NCI-H82 treated with DMSO at 0.1 percent for 48 hours (cell line): ENCODE results near the gene GATA6.

Experiments used
- DNase-seq: peaks from one replicate; lab custom pipeline; 2025; ENCODE audit not compliant: unreplicated experiment; lab: John Stamatoyannopoulos, UW

The GATA6 gene

DNA sequence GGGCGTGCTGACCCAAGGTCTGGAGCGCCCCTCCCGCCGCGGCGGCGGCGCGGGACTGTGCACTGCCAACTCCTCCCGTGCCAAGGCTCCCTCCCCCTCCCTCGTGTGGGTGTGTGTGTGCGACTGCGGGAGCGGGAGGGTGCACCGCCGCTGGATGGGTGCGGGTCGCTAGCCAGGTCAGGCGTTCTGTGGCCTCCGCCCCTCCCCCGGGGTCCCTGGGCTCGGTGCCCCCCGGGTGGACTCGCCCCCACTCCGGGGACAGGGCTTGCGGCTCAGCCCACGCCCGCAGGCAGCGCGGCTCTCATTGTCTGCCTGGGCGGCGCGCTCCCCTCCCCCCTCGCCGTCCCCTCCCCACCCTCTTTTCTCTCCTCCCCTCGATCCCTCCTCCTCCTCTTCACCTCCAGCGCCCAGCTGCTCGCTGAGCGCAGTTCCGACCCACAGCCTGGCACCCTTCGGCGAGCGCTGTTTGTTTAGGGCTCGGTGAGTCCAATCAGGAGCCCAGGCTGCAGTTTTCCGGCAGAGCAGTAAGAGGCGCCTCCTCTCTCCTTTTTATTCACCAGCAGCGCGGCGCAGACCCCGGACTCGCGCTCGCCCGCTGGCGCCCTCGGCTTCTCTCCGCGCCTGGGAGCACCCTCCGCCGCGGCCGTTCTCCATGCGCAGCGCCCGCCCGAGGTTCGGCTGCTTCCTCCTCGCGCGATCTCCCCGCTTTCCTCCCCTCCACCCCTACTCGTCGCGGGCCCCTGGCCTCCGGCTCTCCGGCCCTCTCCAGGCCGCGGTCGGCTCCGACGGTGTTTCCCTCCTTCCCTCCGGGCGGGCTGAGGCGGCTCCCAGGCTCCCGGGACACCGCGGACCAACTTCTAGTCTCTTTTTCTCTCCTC, at the start of gene GATA6:
Gene GATA6, plus strand, starts transcription at position 579 of the 878 bp plus-strand sequence. CDS start 1,556 bp downstream, outside the sequence.
- peak; percentile 65 for DNase-seq

DNA sequence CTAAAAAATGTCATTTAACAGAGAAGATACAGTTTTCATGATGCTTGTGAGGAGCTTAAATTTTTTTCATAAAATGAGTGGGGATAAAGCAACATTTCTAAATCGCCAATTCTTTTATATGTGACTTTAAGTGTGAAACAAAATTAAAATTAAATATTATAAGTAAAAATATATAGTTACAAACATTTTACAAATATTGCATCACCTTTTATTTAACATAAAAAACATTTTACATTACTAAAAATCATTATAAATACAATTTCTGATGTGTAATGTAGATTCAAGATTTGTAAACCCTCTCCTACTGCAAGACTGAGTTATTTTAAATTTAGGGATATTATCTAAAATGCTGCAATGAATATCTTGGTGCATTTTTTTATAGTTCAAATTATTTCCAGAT, 44.4 kb upstream of the GATA6 start:
- DNase-seq, result no peak

DNA sequence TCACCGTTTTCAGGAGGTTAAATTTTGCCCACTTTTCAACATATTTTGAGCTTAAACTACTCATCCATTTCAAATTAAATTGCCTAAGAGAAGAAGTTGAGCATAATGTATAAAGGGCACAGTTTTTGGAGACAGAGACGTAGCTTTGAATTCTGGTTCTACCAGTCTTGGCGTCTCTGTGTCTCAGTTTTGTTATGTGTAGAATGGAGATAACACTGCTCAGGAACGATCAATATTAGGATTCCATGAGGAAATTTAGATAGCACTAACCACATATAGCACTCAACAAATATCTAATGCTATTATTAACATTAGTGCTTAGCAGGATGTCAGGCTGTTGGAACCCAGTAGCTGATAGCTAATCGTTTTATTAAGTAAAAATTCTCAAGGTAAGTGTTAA, 40.4 kb upstream of the GATA6 start:
- DNase-seq, result no peak

DNA sequence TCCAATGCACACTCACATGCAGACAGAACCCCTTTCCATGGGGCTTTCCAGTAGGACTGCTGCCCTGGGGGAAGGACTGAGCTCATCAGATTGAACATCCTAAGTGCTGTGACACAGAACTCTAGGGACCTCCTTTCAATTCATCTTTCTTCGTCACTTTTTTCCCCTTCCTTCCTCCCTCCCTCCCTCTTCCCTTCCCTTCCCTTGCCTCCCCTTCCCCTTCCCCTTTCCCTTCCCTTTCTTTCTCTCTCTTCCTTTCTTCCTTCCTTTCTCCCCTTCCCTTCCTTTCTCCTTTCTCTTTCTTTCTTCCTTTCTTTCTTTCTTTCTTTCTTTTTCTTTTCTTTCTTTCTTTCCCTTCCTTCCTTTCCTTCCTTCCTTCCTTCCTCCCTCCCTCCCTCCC, 39.6 kb upstream of the GATA6 start:
- DNase-seq, result no peak

DNA sequence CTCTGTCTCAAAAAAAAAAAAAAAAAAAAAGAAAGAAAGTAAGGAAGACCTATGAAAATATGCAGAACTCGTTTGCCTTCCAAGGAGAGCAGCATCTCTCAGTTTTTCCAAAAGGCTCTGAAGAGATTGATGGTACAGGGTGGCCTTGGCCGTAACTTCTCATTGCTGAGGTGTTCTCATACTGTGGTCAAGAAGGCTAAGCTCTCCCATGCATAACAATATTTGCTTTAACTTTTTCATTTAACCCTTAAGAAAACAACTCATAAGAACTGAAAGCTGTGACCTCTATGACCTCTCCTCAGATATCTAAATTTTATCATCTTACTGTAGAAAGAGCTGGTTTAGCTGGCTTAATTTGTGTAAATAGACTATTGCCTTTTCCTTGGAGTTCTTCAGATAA, 37.1 kb upstream of the GATA6 start:
- no peak for DNase-seq

- no peak for DNase-seq
Measured at GRCh38 chr18:22132763-22133162, 36.6 kb upstream of the GATA6 start.

- no peak for DNase-seq
Measured at GRCh38 chr18:22136395-22136794, 33.0 kb upstream of the GATA6 start.

DNA sequence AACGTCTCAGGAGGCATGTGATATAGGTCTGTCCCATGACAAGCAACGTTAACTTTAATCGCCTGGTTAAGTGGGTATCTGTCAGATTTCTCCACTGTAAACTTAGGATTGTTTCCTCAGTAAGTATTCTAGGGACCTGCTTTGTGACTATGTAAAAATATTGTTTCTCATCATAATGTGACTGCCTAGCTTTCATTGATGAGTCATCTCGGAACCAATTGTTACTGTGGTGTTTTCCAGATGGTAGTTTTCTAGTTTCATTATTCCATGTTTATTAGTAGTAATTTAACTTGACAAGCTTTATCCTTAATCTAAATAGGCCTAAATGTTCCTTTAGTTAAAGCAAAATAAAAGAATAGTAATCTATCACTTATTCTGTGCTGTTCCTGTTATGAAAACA, 28.2 kb upstream of the GATA6 start:
- DNase-seq, result no peak

GRCh38 chr18:22143347-22144340, 25.7 kb upstream of the GATA6 start:
- no peak for DNase-seq

GRCh38 chr18:22145160-22145559, 24.2 kb upstream of the GATA6 start:
- DNase-seq, result no peak

GRCh38 chr18:22149710-22150109, 19.7 kb upstream of the GATA6 start:
- DNase-seq, result no peak

GRCh38 chr18:22152093-22152492, 17.3 kb upstream of the GATA6 start:
- no peak for DNase-seq

DNA sequence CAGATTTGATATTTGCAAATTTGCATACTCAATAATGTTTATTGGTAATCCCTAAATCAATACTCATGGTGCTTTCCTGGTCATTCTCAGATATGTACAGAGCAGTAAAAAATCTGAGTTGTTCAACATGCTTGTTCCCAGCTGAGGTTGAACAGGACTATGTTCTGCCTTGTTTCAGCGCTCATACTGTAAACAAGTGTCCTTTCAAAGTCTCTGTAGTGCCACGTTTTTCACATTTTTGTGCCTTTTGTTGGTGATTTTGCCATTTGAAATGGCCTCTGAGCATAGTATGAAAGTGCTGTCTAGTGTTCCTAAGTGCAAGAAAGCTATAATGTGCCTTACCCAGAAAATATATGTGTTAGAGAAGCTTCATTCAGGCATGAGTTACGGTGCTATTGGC, 16.0 kb upstream of the GATA6 start:
- no peak for DNase-seq

DNA sequence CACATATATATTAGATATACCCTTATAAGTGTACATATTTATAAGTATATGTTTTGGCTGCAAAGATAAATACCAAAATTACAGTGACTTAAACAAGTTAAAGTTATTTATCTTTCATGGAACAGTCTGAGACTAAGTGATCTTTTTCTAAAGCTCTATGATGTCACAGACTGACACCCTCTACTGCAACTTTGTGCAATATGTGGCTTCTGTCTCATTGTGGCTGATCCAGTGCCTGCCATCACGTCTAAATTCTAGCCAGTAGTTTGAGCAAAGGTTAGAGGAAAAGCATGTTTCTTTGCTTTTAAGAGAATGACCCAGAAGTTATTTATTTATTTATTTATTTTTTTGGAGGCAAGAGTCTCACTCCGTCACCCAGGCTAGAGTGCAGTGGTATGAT, 13.8 kb upstream of the GATA6 start:
- DNase-seq, result no peak

GRCh38 chr18:22159014-22159413, 10.4 kb upstream of the GATA6 start:
- no peak for DNase-seq

DNA sequence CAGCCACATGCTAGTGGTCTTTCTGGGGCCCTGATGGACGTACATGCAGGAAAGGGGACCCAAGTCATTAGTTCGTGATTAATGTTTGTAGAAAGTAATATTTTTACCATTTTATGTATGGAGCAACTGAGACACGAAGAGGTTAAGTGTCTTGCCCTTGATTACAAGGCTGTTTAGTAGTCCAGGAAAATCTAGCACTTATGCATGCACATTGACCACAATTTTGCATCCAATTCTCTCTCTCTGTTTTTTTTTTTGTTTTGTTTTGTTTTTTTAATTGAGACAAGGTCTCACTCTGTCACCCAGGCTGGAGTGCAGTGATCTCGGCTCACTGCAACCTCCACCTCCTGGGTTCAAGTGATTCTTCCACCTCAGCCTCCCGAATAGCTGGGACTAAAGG, 8.3 kb upstream of the GATA6 start:
- no peak for DNase-seq

GRCh38 chr18:22163416-22164161, 5.8 kb upstream of the GATA6 start:
- DNase-seq, result no peak

GRCh38 chr18:22164337-22165048, 4.9 kb upstream of the GATA6 start:
- no peak for DNase-seq

DNA sequence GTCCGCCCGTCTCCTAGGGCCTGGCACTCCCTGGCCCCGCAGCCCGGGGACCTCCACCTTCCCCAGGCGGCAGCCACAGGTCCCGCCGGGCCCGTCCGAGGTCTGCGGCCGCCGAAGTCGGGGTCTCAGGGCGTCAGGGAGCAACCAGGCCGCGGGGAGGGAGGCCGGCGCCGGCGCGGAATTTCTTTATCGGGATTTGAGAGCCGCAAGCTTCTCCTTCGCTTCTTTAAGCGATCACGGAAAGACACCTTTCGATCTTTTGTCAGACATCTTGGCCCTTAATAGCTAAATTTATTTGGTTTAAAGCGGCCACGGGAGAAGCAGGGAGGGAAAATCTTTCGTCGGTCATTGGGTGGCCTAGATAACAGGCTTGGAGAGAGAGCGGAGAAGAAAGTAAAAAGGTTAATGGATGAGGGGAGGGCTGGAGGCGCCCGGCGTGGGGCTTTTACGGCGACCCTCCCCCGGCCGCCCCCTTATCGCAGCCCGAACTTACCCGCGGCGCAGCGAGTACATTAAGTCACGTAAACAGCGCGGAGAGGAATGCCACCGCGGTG, 4.3 kb upstream of the GATA6 start:
- no peak for DNase-seq

GRCh38 chr18:22165603-22166068, 3.8 kb upstream of the GATA6 start:
- no peak for DNase-seq
